Stimulated activated CD8-positive, alpha-beta memory T cell treated with anti-CD3 and anti-CD28 coated beads, Interleukin-4, amount 100 ng/mL, for 1 hour (primary cell): Measurements from ENCODE around the gene KLHL13.
"Not testable (repeated sequence)": the region's sequence is repeated elsewhere in the genome, so short reads cannot be mapped to it uniquely, and the experiment has no call there.

Experiments used
- DNase-seq, 2 donors: peaks; one replicate each; pipeline ENCODE4 v3.0.0-alpha.2; 2020; ENCODE audit warnings: low read depth in 2 of 2, low spot score in 1 of 2

The KLHL13 gene

GRCh38 chrX:117996408-117996807 lies 120.2 kb downstream of the KLHL13 start:
- no peak for DNase-seq

GRCh38 chrX:117995378-117995777 lies 121.2 kb downstream of the KLHL13 start:
- no peak for DNase-seq

- no peak for DNase-seq
Observed at GRCh38 chrX:117992192-117992723, 124.4 kb downstream of the KLHL13 start.

GRCh38 chrX:117990438-117990837 lies 126.2 kb downstream of the KLHL13 start:
- DNase-seq, result no peak

GRCh38 chrX:117989512-117989911 lies 127.1 kb downstream of the KLHL13 start:
- DNase-seq, result no peak

- DNase-seq, result no peak
Observed at GRCh38 chrX:117987373-117987772, 129.2 kb downstream of the KLHL13 start.

- DNase-seq, result no peak
Observed at GRCh38 chrX:117985241-117985640, 131.4 kb downstream of the KLHL13 start.

GRCh38 chrX:117982694-117983392 lies 133.8 kb downstream of the KLHL13 start:
- DNase-seq, result no peak

- DNase-seq, result no peak
Observed at GRCh38 chrX:117978402-117978801, 138.2 kb downstream of the KLHL13 start.

GRCh38 chrX:117977526-117977925 lies 139.1 kb downstream of the KLHL13 start:
- no peak for DNase-seq

GRCh38 chrX:117973110-117973807 lies 143.4 kb downstream of the KLHL13 start:
- DNase-seq, result no peak

GRCh38 chrX:117972711-117973109 lies 143.9 kb downstream of the KLHL13 start:
- DNase-seq, result no peak

GRCh38 chrX:117969782-117970181 lies 146.8 kb downstream of the KLHL13 start:
- no peak for DNase-seq

- DNase-seq, result no peak
Observed at GRCh38 chrX:117969328-117969727, 147.3 kb downstream of the KLHL13 start.

- no peak for DNase-seq
Observed at GRCh38 chrX:117959045-117959444, 157.6 kb downstream of the KLHL13 start.

- DNase-seq, result no peak
Observed at GRCh38 chrX:117957128-117957527, 159.5 kb downstream of the KLHL13 start.

GRCh38 chrX:117939296-117939695 lies 177.3 kb downstream of the KLHL13 start:
- not testable (repeated sequence) for DNase-seq

GRCh38 chrX:117936118-117936517 lies 180.5 kb downstream of the KLHL13 start:
- no peak for DNase-seq

GRCh38 chrX:117930116-117930515 lies 186.5 kb downstream of the KLHL13 start:
- DNase-seq, result not testable (repeated sequence)

GRCh38 chrX:117919755-117920154 lies 196.9 kb downstream of the KLHL13 start:
- no peak for DNase-seq

GRCh38 chrX:117910216-117910615 lies 206.4 kb downstream of the KLHL13 start:
- no peak for DNase-seq

- no peak for DNase-seq
Observed at GRCh38 chrX:117898226-117898625, 218.4 kb downstream of the KLHL13 start.
